ENCODE measurements around the gene CCDC17.

DNA sequence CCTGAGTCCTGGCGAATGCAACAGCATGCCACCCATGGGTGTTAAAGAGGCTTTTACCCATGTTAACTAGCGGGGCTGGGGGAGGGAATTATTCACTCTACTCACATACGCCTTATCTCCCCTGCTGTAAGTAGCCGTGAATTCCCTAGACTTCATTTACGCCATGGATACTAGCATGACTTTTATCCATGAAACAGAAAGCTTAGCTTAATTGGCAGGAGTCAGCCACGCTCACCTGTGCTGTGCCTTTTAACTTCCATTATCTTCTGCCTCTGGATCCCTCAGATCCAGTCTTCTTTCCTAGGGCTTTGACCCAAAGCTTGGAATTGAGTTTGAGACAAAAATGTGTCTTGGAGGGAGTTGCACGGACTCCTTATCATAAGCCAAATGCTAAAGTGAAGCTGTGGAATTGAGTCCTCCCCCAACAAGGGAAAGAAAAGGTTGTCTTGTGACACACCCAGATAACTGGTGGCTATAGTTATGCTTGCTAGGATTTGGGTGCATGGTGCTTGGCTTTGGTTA is 49.7 kb downstream of the CCDC17 start:
- no peak for TF ChIP-seq POLR2A (IDR thresholded peaks at IDR 0.05; ENCODE audit: low read depth, low read length)
- TF ChIP-seq CTCF (IDR thresholded peaks at IDR 0.05; ENCODE audit: extremely low read depth in 1 of 2, insufficient read depth in 1 of 2, low read depth in 1 of 2, low read length in 2 of 2): no peak
- TF ChIP-seq, protein P1, sequence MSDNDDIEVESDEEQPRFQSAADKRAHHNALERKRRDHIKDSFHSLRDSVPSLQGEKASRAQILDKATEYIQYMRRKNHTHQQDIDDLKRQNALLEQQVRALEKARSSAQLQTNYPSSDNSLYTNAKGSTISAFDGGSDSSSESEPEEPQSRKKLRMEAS (IDR thresholded peaks at IDR 0.05; ENCODE audit: insufficient read depth, insufficient read length): no peak
- no peak for TF ChIP-seq EZH2 (IDR thresholded peaks at IDR 0.05; ENCODE audit: borderline replicate concordance, low read depth, low read length, severe bottlenecking)
- TF ChIP-seq FOS (IDR thresholded peaks at IDR 0.05; ENCODE audit: borderline replicate concordance, insufficient read depth, low read length): no peak
- TF ChIP-seq POLR2AphosphoS5 (IDR thresholded peaks at IDR 0.05; ENCODE audit: insufficient read depth, low read depth, low read length): no peak
- no peak for TF ChIP-seq MYC (IDR thresholded peaks at IDR 0.05; ENCODE audit: low read depth, low read length)
- TF ChIP-seq JUN (IDR thresholded peaks at IDR 0.05; ENCODE audit: borderline replicate concordance, insufficient read depth, insufficient read length, low read depth): no peak
- TF ChIP-seq GATA2 (IDR thresholded peaks at IDR 0.05; ENCODE audit: insufficient read depth, insufficient read length, low read depth, low read length): no peak
